HepG2 (cell line): ENCODE results near the gene NKPD1. TPM values are rescaled to one million over a fixed set of nuclear protein-coding genes. Genes with fewer than 3 reads are reported as not detected.

Experiments
- CBFB ChIP-seq: sonication (generic); formaldehyde crosslinking; IDR thresholded peaks from 2 replicates; pipeline ENCODE4 v1.4.0; 2020; ENCODE audit warnings: missing genetic modification reagents
- DNMT1 ChIP-seq: sonication (generic); formaldehyde crosslinking; IDR thresholded peaks from 2 replicates; pipeline ENCODE4 v1.5.1; 2020; ENCODE audit warnings: mild to moderate bottlenecking, missing genetic modification reagents
- NFKBIZ ChIP-seq: IDR thresholded peaks from 2 replicates; pipeline ENCODE4 v1.6.1; 2018; ENCODE audit warnings: missing genetic modification reagents, missing compliant biosample characterization
- SNRNP70 ChIP-seq: fragments of 200-400 bp; formaldehyde crosslinking; IDR thresholded peaks from 2 replicates; pipeline ENCODE4 v1.6.1; 2017; ENCODE audit warnings: mild to moderate bottlenecking, low read depth, low read length, moderate library complexity
- ZBTB7A ChIP-seq: sonication (generic); formaldehyde crosslinking; IDR thresholded peaks from 2 replicates; pipeline ENCODE4 v1.8.0; 2022; ENCODE audit warnings: mild to moderate bottlenecking, missing genetic modification reagents
- ZNF205 ChIP-seq: IDR thresholded peaks from 2 replicates; pipeline ENCODE4 v1.6.1; 2018; ENCODE audit warnings: missing biosample characterization, missing genetic modification reagents
- ZNF235 ChIP-seq: sonication (generic); formaldehyde crosslinking; IDR thresholded peaks from 2 replicates; pipeline ENCODE4 v1.8.1; 2023; ENCODE audit warnings: mild to moderate bottlenecking, missing genetic modification reagents, borderline replicate concordance
- polyA plus RNA-seq, 8 experiments: library from polyadenylated mRNA; depleted of rRNA in 3 of 8; stranded (reverse) in 7 of 8; unstranded in 1 of 8; fragments of >200 nt; fragmentation: Illumina TruSeq in 4 of 8; extraction: Trizol in 4 of 8; gene quantifications; 2 replicates each; pipeline versions ENCODE4 v1.2.1 to v1.2.3, GENCODE V29; 2011 to 2016; ENCODE audit warnings: low read depth in 4 of 8, missing spikeins in 1 of 8, mixed read lengths in 1 of 8; ENCODE audit not compliant: insufficient read depth in 1 of 8
- total RNA-seq, 5 experiments: library from RNA; depleted of rRNA; stranded (reverse); fragments of >200 nt; fragmentation: Illumina TruSeq; extraction: Trizol; gene quantifications; 2 replicates each; pipeline ENCODE4 v1.2.3, GENCODE V29; 2016; ENCODE audit warnings: low read depth in 1 of 5
- TF ChIP-seq, protein P1 (sequence below): sonication (generic); formaldehyde crosslinking; IDR thresholded peaks from 2 replicates; pipeline ENCODE4 v1.5.1; 2020; ENCODE audit warnings: mild to moderate bottlenecking, missing genetic modification reagents, borderline replicate concordance
- TF ChIP-seq, protein P2 (sequence below), 2 experiments: sonication (generic) in 1 of 2; formaldehyde crosslinking in 1 of 2; IDR thresholded peaks; 2 replicates each; pipeline versions ENCODE4 v1.4.0 to v1.6.1; 2016 to 2020; ENCODE audit warnings: borderline replicate concordance in 1 of 2, low read depth in 1 of 2, mild to moderate bottlenecking in 1 of 2, missing genetic modification reagents in 1 of 2
- TF ChIP-seq, protein P3 (sequence below): sonication (generic); formaldehyde crosslinking; IDR thresholded peaks from 2 replicates; pipeline ENCODE4 v1.5.1; 2020; ENCODE audit warnings: missing genetic modification reagents, mild to moderate bottlenecking, borderline replicate concordance
- TF ChIP-seq, protein P4 (sequence below): sonication (generic); formaldehyde crosslinking; IDR thresholded peaks from 2 replicates; pipeline ENCODE4 v1.5.0; 2020; ENCODE audit warnings: mild to moderate bottlenecking, missing genetic modification reagents, moderate library complexity

The NKPD1 gene
- total and polyA plus RNA-seq, 2 of the 13 experiments (the other 11 are each of a cell fraction or from before 2014, with no cell fraction given) = 0.03 TPM; not detected in 1

DNA sequence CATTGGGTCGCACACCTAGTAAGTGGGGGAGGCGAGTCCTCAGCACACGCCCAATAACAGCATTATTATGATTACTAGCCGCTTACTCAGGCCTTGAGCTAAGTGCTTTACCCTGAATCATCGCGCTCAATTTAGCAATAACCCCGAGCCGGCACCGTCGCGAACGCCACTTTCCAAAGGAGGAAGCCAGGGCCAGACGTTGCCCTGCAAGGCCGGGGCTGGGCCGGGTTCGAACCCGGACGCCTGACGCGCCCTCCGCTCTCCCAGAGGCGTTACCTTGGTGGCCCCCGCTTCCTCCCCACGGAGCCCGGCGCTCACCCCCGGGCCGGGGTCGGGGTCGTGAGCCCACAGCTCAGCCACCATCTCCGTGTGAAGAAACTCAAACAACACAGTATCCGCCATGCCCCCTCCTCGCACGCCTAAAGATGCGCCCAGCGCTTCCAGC is 17.1 kb upstream of the NKPD1 start, which contains the start of gene TRAPPC6A (continued):
- TF ChIP-seq, protein P1, sequence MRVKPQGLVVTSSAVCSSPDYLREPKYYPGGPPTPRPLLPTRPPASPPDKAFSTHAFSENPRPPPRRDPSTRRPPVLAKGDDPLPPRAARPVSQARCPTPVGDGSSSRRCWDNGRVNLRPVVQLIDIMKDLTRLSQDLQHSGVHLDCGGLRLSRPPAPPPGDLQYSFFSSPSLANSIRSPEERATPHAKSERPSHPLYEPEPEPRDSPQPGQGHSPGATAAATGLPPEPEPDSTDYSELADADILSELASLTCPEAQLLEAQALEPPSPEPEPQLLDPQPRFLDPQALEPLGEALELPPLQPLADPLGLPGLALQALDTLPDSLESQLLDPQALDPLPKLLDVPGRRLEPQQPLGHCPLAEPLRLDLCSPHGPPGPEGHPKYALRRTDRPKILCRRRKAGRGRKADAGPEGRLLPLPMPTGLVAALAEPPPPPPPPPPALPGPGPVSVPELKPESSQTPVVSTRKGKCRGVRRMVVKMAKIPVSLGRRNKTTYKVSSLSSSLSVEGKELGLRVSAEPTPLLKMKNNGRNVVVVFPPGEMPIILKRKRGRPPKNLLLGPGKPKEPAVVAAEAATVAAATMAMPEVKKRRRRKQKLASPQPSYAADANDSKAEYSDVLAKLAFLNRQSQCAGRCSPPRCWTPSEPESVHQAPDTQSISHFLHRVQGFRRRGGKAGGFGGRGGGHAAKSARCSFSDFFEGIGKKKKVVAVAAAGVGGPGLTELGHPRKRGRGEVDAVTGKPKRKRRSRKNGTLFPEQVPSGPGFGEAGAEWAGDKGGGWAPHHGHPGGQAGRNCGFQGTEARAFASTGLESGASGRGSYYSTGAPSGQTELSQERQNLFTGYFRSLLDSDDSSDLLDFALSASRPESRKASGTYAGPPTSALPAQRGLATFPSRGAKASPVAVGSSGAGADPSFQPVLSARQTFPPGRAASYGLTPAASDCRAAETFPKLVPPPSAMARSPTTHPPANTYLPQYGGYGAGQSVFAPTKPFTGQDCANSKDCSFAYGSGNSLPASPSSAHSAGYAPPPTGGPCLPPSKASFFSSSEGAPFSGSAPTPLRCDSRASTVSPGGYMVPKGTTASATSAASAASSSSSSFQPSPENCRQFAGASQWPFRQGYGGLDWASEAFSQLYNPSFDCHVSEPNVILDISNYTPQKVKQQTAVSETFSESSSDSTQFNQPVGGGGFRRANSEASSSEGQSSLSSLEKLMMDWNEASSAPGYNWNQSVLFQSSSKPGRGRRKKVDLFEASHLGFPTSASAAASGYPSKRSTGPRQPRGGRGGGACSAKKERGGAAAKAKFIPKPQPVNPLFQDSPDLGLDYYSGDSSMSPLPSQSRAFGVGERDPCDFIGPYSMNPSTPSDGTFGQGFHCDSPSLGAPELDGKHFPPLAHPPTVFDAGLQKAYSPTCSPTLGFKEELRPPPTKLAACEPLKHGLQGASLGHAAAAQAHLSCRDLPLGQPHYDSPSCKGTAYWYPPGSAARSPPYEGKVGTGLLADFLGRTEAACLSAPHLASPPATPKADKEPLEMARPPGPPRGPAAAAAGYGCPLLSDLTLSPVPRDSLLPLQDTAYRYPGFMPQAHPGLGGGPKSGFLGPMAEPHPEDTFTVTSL (CRISPR knock-in tag) = no peak
- TF ChIP-seq ZBTB7A (CRISPR knock-in tag) (no peak), SNRNP70 (no peak), DNMT1 (CRISPR knock-in tag) (no peak), NFKBIZ (peak; percentile 53; the same call in 1 of the 2 replicates), CBFB (CRISPR knock-in tag) (0 out of 2 replicates have a peak, but pooled peaks have one; percentile 5), ZNF235 (CRISPR knock-in tag) (peak; percentile 48; the same call in 1 of the 2 replicates), ZNF205 (CRISPR knock-in tag) (0 out of 2 replicates have a peak, but pooled peaks have one; percentile 12)
- TF ChIP-seq, protein P2, sequence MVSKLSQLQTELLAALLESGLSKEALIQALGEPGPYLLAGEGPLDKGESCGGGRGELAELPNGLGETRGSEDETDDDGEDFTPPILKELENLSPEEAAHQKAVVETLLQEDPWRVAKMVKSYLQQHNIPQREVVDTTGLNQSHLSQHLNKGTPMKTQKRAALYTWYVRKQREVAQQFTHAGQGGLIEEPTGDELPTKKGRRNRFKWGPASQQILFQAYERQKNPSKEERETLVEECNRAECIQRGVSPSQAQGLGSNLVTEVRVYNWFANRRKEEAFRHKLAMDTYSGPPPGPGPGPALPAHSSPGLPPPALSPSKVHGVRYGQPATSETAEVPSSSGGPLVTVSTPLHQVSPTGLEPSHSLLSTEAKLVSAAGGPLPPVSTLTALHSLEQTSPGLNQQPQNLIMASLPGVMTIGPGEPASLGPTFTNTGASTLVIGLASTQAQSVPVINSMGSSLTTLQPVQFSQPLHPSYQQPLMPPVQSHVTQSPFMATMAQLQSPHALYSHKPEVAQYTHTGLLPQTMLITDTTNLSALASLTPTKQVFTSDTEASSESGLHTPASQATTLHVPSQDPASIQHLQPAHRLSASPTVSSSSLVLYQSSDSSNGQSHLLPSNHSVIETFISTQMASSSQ (IDR thresholded peaks at IDR 0.05; ENCODE audit: low read depth) = no peak
- TF ChIP-seq, protein P2 (CRISPR knock-in tag; IDR thresholded peaks at IDR 0.05; ENCODE audit: borderline replicate concordance) = no peak
- TF ChIP-seq, protein P3, sequence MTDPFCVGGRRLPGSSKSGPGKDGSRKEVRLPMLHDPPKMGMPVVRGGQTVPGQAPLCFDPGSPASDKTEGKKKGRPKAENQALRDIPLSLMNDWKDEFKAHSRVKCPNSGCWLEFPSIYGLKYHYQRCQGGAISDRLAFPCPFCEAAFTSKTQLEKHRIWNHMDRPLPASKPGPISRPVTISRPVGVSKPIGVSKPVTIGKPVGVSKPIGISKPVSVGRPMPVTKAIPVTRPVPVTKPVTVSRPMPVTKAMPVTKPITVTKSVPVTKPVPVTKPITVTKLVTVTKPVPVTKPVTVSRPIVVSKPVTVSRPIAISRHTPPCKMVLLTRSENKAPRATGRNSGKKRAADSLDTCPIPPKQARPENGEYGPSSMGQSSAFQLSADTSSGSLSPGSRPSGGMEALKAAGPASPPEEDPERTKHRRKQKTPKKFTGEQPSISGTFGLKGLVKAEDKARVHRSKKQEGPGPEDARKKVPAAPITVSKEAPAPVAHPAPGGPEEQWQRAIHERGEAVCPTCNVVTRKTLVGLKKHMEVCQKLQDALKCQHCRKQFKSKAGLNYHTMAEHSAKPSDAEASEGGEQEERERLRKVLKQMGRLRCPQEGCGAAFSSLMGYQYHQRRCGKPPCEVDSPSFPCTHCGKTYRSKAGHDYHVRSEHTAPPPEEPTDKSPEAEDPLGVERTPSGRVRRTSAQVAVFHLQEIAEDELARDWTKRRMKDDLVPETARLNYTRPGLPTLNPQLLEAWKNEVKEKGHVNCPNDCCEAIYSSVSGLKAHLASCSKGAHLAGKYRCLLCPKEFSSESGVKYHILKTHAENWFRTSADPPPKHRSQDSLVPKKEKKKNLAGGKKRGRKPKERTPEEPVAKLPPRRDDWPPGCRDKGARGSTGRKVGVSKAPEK (CRISPR knock-in tag) = no peak
- TF ChIP-seq, protein P4, sequence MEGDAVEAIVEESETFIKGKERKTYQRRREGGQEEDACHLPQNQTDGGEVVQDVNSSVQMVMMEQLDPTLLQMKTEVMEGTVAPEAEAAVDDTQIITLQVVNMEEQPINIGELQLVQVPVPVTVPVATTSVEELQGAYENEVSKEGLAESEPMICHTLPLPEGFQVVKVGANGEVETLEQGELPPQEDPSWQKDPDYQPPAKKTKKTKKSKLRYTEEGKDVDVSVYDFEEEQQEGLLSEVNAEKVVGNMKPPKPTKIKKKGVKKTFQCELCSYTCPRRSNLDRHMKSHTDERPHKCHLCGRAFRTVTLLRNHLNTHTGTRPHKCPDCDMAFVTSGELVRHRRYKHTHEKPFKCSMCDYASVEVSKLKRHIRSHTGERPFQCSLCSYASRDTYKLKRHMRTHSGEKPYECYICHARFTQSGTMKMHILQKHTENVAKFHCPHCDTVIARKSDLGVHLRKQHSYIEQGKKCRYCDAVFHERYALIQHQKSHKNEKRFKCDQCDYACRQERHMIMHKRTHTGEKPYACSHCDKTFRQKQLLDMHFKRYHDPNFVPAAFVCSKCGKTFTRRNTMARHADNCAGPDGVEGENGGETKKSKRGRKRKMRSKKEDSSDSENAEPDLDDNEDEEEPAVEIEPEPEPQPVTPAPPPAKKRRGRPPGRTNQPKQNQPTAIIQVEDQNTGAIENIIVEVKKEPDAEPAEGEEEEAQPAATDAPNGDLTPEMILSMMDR (CRISPR knock-in tag) = no peak
